SK-N-MC (cell line): ENCODE measurements around the gene TPSAB1.

Source experiments
- EZH2 ChIP-seq: fragments of 200-600 bp; sonication (generic); IDR thresholded peaks from one replicate; pipeline ENCODE4 v1.6.1; 2017; ENCODE audit warnings: antibody characterized with exemption
- FOXP2 ChIP-seq: optimal IDR thresholded peaks from 2 replicates; pipeline ENCODE3; 2011; ENCODE audit warnings: mild to moderate bottlenecking, moderate library complexity; ENCODE audit not compliant: insufficient read depth; ENCODE audit errors: extremely low read length, control extremely low read depth

DNA sequence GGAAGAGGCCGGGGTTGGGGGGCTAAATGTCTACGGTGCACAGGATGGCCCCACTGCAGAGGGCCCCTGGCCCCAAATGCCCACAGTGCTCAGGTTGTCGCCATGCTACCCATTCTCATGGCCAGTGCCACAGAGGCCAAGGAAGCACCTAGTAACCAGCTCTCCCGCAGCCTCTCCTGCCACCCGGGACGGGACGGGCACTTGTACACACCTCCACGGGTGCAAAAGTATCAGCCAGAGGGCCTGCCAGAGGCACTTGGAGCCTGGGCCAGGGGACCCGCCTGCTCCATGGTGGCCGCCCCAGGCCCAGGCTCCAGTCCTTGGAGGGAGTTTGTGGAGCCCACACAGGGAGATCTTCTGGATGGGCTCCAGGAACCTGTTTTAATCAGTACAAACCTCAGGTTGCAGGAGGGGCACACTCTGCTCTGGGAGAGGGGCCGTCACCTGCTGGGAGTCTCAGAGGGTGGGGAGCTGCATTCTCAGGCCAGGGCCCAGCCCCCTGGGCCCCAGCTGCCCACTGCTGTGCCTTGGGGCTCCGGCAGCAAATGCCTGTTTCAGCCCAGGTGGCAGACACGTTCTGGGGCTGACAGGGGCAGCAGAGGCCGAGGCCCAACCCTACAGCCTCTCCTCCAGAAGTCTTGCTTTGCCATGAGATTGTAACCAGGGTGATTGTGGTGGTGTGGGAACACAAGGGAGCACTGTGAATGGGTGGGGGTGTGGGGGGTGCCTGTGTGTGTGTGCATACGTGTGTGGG lies 23.3 kb downstream of the TPSAB1 start:
- TF ChIP-seq FOXP2, result no peak
- TF ChIP-seq EZH2, result no peak
